CD14-positive monocyte (primary cell): Measurements from ENCODE around the gene DPY19L1. TPM values are rescaled to one million over a fixed set of nuclear protein-coding genes. Genes with fewer than 3 reads are reported as not detected.
A peak's percentile ranks its signal among the peaks of the same experiment; 100 is the strongest.
"Not testable (repeated sequence)": the region's sequence is repeated elsewhere in the genome, so short reads cannot be mapped to it uniquely, and the experiment has no call there.

ENCODE experiments used
- DNase-seq, 3 donors: peaks; one replicate each; pipeline ENCODE4 v3.0.0-alpha.2; 2011 to 2022
- H2AFZ ChIP-seq: 2 replicates; pipeline ENCODE4 v1.6.0; 2012; ENCODE audit warnings: mild to moderate bottlenecking, low read depth, low read length, inconsistent platforms; ENCODE audit not compliant: insufficient read depth, poor library complexity, severe bottlenecking
- H3K27ac ChIP-seq, 2 donors: 1 replicate in 1 of 2; 2 replicates in 1 of 2; pipeline ENCODE4 v1.5.1; 2012 to 2013; ENCODE audit warnings: low read length in 2 of 2, control low read depth in 1 of 2, inconsistent platforms in 1 of 2, low read depth in 1 of 2, mild to moderate bottlenecking in 1 of 2
- H3K27me3 ChIP-seq, 2 donors: one replicate each; pipeline versions ENCODE4 v1.6.0 to v1.6.1; 2011 to 2013; ENCODE audit warnings: low read length in 2 of 2; ENCODE audit not compliant: control insufficient read depth in 2 of 2, insufficient read depth in 2 of 2
- H3K36me3 ChIP-seq, 2 donors: replicated peaks in 1 of 2; 1 replicate in 1 of 2; 2 replicates in 1 of 2; pipeline versions ENCODE4 v1.5.1 to v1.6.1; 2012 to 2013; ENCODE audit warnings: low read length in 2 of 2, control low read depth in 1 of 2, inconsistent platforms in 1 of 2, mild to moderate bottlenecking in 1 of 2; ENCODE audit not compliant: insufficient read depth in 2 of 2, control insufficient read depth in 1 of 2
- H3K4me1 ChIP-seq, 2 donors: 1 replicate in 1 of 2; 2 replicates in 1 of 2; pipeline versions ENCODE4 v1.5.1 to v1.6.1; 2012 to 2013; ENCODE audit warnings: low read length in 2 of 2, control low read depth in 1 of 2, inconsistent platforms in 1 of 2, mild to moderate bottlenecking in 1 of 2, moderate library complexity in 1 of 2; ENCODE audit not compliant: insufficient read depth in 2 of 2, control insufficient read depth in 1 of 2
- H3K4me2 ChIP-seq: replicated peaks from 2 replicates; pipeline ENCODE3; 2012; ENCODE audit warnings: low read length, moderate library complexity, mild to moderate bottlenecking; ENCODE audit not compliant: poor library complexity, severe bottlenecking; ENCODE audit errors: extremely low read depth
- H3K4me3 ChIP-seq, 3 experiments: fragments of 200-600 bp in 1 of 3; sonication (generic) in 1 of 3; replicated peaks in 1 of 3; 1 replicate in 2 of 3; 2 replicates in 1 of 3; pipeline ENCODE4 v1.5.1; 2011 to 2013; ENCODE audit warnings: low read length in 3 of 3, mild to moderate bottlenecking in 3 of 3, control low read depth in 2 of 3, low read depth in 2 of 3, inconsistent platforms in 1 of 3, moderate library complexity in 1 of 3
- H3K79me2 ChIP-seq: 2 replicates; pipeline ENCODE4 v1.6.0; 2012; ENCODE audit warnings: mild to moderate bottlenecking, control low read depth, inconsistent platforms, low read length, moderate library complexity; ENCODE audit not compliant: insufficient read depth
- H3K9ac ChIP-seq: 2 replicates; pipeline ENCODE4 v1.6.0; 2017; ENCODE audit warnings: low read length, mild to moderate bottlenecking; ENCODE audit not compliant: insufficient read depth, poor library complexity, severe bottlenecking
- H3K9me3 ChIP-seq, 2 donors: replicated peaks in 1 of 2; 1 replicate in 1 of 2; 2 replicates in 1 of 2; pipeline versions ENCODE4 v1.5.1 to v1.6.1; 2012 to 2013; ENCODE audit warnings: low read length in 2 of 2, control low read depth in 1 of 2; ENCODE audit not compliant: control insufficient read depth in 1 of 2, insufficient read depth in 1 of 2
- H4K20me1 ChIP-seq: 2 replicates; pipeline ENCODE4 v1.6.0; 2012; ENCODE audit warnings: mild to moderate bottlenecking, low read length, control low read depth, moderate library complexity; ENCODE audit not compliant: insufficient read depth
- H3K27ac Mint-ChIP-seq, 7 donors: one replicate each; pipeline ENCODE4 v1.8.0; 2020; ENCODE audit warnings: mild to moderate bottlenecking in 7 of 7, mixed read lengths in 7 of 7, moderate library complexity in 6 of 7, inconsistent platforms in 2 of 7
- H3K27me3 Mint-ChIP-seq, 3 donors: one replicate each; pipeline ENCODE4 v1.8.0; 2021 to 2022; ENCODE audit warnings: low read depth in 3 of 3, mild to moderate bottlenecking in 3 of 3, mixed read lengths in 3 of 3, moderate library complexity in 3 of 3, inconsistent platforms in 1 of 3
- H3K36me3 Mint-ChIP-seq, 2 donors: one replicate each; pipeline ENCODE4 v1.8.0; 2020; ENCODE audit warnings: mixed read lengths in 2 of 2, inconsistent platforms in 1 of 2, mild to moderate bottlenecking in 1 of 2
- H3K4me1 Mint-ChIP-seq: one replicate; pipeline ENCODE4 v1.8.0; 2020; ENCODE audit warnings: mild to moderate bottlenecking, mixed read lengths
- H3K4me3 Mint-ChIP-seq, 2 donors: one replicate each; pipeline ENCODE4 v1.8.0; 2020; ENCODE audit warnings: mild to moderate bottlenecking in 2 of 2, mixed read lengths in 2 of 2, moderate library complexity in 1 of 2
- H3K9me3 Mint-ChIP-seq, 7 donors: one replicate each; pipeline ENCODE4 v1.8.0; 2020 to 2022; ENCODE audit warnings: mixed read lengths in 7 of 7, mild to moderate bottlenecking in 6 of 7, moderate library complexity in 6 of 7, inconsistent platforms in 2 of 7
- whole genome bisulfite sequencing: methylation state at CpG from one replicate; pipeline ENCODE4 v1.1.5; 2013; ENCODE audit warnings: missing lambda C conversion rate; ENCODE audit not compliant: insufficient coverage; 5-methylcytosine and 5-hydroxymethylcytosine counted together
- intact Hi-C, 2 donors: fragments of 100-400 bp; cut with micrococcal nuclease; formaldehyde crosslinking; loops; one replicate each; pipeline versions ENCODE4 v1.15.0 to v1.15.1; 2023
- polyA plus RNA-seq, 3 donors: library from polyadenylated mRNA; depleted of rRNA in 1 of 3; unstranded in 2 of 3; stranded (reverse) in 1 of 3; fragments of 300-500 nt in 2 of 3; fragments of >200 nt in 1 of 3; fragmentation: Illumina TruSeq in 2 of 3; gene quantifications; 1 replicate in 2 of 3; 2 replicates in 1 of 3; pipeline ENCODE4 v1.2.3, GENCODE V29; 2012 to 2021
- TF ChIP-seq, protein P1 (sequence below): fragments of 200-600 bp; IDR thresholded peaks from one replicate; pipeline ENCODE4 v1.8.0; 2022; ENCODE audit warnings: antibody characterized with exemption, mild to moderate bottlenecking

The DPY19L1 gene
- polyA plus RNA-seq, 3 donors: 0.81 to 5.2 (median 3.9) TPM

- no peak overlapping the region for H3K27ac ChIP-seq
- DNase-seq: no peak
- no peaks in the 10 kb centered on the region for H3K27me3 ChIP-seq
- H3K4me3 Mint-ChIP-seq: no peak overlapping the region
- no peaks in the 10 kb centered on the region for H3K4me1 Mint-ChIP-seq
- no peak overlapping the region for H3K4me2 ChIP-seq
- intact Hi-C loops: no loop called here
- no peak overlapping the region for H3K4me3 ChIP-seq
- H3K79me2 ChIP-seq: no peaks in the 10 kb centered on the region
- H3K27ac Mint-ChIP-seq: no peak overlapping the region
- H3K36me3 ChIP-seq: peaks cover 3 to 5% of the 10 kb centered on the region in 2 donors
- no peaks in the 10 kb centered on the region for H3K4me1 ChIP-seq
- no peak overlapping the region for H3K9ac ChIP-seq
- H3K9me3 Mint-ChIP-seq: peaks cover 0 to 5% (median 0%) of the 10 kb centered on the region in 7 donors
- H3K9me3 ChIP-seq: no peaks in the 10 kb centered on the region
- no peak overlapping the region for H2AFZ ChIP-seq
- H3K27me3 Mint-ChIP-seq: peaks cover 0 to 2% (median 0%) of the 10 kb centered on the region in 3 donors
- TF ChIP-seq, protein P1, sequence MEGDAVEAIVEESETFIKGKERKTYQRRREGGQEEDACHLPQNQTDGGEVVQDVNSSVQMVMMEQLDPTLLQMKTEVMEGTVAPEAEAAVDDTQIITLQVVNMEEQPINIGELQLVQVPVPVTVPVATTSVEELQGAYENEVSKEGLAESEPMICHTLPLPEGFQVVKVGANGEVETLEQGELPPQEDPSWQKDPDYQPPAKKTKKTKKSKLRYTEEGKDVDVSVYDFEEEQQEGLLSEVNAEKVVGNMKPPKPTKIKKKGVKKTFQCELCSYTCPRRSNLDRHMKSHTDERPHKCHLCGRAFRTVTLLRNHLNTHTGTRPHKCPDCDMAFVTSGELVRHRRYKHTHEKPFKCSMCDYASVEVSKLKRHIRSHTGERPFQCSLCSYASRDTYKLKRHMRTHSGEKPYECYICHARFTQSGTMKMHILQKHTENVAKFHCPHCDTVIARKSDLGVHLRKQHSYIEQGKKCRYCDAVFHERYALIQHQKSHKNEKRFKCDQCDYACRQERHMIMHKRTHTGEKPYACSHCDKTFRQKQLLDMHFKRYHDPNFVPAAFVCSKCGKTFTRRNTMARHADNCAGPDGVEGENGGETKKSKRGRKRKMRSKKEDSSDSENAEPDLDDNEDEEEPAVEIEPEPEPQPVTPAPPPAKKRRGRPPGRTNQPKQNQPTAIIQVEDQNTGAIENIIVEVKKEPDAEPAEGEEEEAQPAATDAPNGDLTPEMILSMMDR: no peak
- no CpG with 5 or more reads among the region's 1 CpG for whole genome bisulfite sequencing
- no peaks in the 10 kb centered on the region for H4K20me1 ChIP-seq
- peaks cover 19 to 28% of the 10 kb centered on the region in 2 donors for H3K36me3 Mint-ChIP-seq
These were observed 108.7 kb downstream of the DPY19L1 start for GRCh38 chr7:34928560-34928959.

DNA sequence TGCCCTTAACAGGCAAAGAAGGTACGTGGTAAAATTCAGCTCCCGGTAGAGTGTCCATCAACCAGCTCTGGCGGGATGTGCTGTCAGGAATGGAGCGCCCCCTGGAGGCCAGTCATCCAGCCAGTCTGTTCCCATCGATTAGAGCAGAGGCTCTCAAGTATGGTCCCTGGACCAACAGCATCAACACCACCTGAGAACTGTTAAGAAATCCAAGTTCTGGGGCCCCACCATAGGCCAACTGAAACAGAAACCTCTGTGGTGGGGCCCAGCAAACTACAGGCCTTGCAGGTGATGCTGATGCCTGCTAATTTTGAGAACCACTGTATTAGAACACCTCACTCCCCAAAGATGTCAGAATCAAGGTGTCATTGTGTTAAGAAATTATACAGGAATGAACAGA is 109.2 kb downstream of the DPY19L1 start:
- H2AFZ ChIP-seq: no peak overlapping the region
- Mint-ChIP-seq H3K4me1 (no peaks in the 10 kb centered on the region), H3K9me3 (peaks cover 0 to 5% (median 0%) of the 10 kb centered on the region in 7 donors), H3K27ac (no peak overlapping the region), H3K36me3 (peaks cover 16 to 24% of the 10 kb centered on the region in 2 donors), H3K27me3 (peaks cover 0 to 2% (median 0%) of the 10 kb centered on the region in 3 donors), H3K4me3 (no peak overlapping the region)
- H3K4me1 ChIP-seq: no peaks in the 10 kb centered on the region
- no peak overlapping the region for H3K4me2 ChIP-seq
- 86% methylated on average over 5 of the region's 5 CpGs for WGBS
- H3K27ac ChIP-seq: no peak overlapping the region
- H4K20me1 ChIP-seq: no peaks in the 10 kb centered on the region
- TF ChIP-seq, protein P1: peak; percentile 42
- no peak for DNase-seq
- H3K4me3 ChIP-seq: no peak overlapping the region
- intact Hi-C loops: no loop called here
- no peaks in the 10 kb centered on the region for H3K79me2 ChIP-seq
- no peak overlapping the region for H3K9ac ChIP-seq
- peaks cover 3 to 5% of the 10 kb centered on the region in 2 donors for H3K36me3 ChIP-seq
- H3K9me3 ChIP-seq: no peaks in the 10 kb centered on the region
- no peaks in the 10 kb centered on the region for H3K27me3 ChIP-seq

DNA sequence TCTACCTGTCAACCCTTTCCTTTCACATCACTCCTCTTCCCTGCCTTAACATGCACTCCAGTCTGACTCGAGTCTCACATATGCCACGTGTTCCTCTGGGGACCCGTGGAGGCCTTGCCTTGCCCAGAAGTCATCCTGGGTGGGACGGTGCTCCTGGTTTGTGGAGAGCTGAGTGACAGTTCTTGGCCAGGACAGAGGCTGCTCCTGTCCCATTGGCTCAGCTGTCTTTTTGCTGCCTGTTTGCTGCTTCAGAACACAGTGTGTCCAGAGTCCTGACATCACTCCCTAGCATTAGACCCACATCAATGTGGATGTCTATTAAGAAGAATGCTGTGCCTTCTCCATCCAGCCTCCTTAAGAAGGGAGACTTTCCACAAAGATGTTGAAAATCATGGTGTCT is 116.8 kb downstream of the DPY19L1 start:
- H2AFZ ChIP-seq, H3K27me3 Mint-ChIP-seq, H3K4me2 ChIP-seq, H4K20me1 ChIP-seq, H3K79me2 ChIP-seq, H3K27me3 ChIP-seq, intact Hi-C loops, H3K27ac ChIP-seq, H3K4me1 Mint-ChIP-seq, H3K27ac Mint-ChIP-seq, H3K9ac ChIP-seq, H3K36me3 ChIP-seq, H3K4me1 ChIP-seq, H3K4me3 Mint-ChIP-seq, H3K4me3 ChIP-seq, H3K36me3 Mint-ChIP-seq, DNase-seq, H3K9me3 ChIP-seq: not testable (repeated sequence)
- WGBS: no CpG with 5 or more reads among the region's 4 CpGs
- peaks cover 2 to 11% (median 7%) of the 10 kb centered on the region in 7 donors for H3K9me3 Mint-ChIP-seq
